GM19099 (cell line): ENCODE measurements around the gene IL34.

Experiments
- POLR2A ChIP-seq: IDR thresholded peaks from 3 replicates; pipeline ENCODE4 v1.6.1; 2011; ENCODE audit warnings: low read depth; ENCODE audit not compliant: insufficient read length; ENCODE audit errors: extremely low read depth

IL34 gene

DNA sequence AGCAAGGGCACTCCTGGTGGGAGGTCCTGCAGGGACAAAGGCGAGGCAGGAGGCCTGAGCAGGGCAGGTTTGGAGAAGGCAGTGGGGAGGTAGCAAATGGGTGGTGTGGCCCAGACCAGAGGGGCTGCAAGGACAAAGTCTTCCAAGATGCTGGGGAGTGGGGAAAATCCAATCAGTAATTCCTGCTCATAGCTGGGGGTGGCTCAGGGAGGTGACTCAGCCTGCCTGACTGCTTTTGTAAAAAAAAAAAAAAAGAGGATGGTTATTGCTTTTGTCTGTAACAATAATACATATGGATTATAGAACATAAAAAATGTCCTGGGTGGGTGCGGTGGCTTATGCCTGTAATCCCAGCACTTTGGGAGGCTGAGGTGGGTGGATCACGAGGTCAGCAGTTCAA, 5.2 kb downstream of the IL34 start:
- no peak for TF ChIP-seq POLR2A

DNA sequence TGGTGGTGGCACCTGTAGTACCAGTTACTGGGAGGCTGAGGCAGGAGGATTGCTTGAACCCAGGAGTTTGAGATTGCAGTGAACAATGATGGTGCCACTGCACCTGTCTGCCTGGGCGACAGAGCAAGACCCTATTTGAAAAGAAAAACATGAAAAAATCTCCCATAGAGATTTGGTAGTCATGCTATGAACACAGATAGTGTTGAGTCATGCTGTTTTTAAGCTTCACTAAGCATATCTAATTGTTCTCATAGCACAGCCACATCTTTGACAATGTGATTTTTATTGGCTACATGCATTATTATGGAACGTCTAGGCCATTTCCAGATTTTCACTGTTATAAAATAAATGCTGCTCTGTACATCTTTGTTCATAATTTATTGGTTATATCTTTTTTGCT, 6.0 kb downstream of the IL34 start:
- no peak for TF ChIP-seq POLR2A

DNA sequence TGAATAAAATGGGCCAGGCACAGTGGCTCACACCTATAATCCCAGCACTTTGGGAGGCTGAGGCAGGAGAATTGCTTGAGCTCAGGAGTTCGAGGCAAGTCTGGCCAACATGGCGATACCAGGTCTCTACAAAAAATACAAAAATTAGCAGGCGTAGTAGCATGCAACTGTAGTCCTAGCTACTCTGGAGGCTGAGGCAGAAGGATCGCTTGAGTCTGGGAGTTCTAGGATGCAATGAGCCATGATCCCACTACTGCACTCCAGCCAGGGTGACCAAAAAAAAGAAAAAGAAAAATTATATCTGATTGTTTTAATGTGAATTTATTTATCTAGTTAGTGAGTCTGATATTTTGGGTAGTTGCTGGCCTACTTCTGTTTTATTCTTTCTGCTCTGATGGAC, 7.0 kb downstream of the IL34 start:
- no peak for TF ChIP-seq POLR2A

DNA sequence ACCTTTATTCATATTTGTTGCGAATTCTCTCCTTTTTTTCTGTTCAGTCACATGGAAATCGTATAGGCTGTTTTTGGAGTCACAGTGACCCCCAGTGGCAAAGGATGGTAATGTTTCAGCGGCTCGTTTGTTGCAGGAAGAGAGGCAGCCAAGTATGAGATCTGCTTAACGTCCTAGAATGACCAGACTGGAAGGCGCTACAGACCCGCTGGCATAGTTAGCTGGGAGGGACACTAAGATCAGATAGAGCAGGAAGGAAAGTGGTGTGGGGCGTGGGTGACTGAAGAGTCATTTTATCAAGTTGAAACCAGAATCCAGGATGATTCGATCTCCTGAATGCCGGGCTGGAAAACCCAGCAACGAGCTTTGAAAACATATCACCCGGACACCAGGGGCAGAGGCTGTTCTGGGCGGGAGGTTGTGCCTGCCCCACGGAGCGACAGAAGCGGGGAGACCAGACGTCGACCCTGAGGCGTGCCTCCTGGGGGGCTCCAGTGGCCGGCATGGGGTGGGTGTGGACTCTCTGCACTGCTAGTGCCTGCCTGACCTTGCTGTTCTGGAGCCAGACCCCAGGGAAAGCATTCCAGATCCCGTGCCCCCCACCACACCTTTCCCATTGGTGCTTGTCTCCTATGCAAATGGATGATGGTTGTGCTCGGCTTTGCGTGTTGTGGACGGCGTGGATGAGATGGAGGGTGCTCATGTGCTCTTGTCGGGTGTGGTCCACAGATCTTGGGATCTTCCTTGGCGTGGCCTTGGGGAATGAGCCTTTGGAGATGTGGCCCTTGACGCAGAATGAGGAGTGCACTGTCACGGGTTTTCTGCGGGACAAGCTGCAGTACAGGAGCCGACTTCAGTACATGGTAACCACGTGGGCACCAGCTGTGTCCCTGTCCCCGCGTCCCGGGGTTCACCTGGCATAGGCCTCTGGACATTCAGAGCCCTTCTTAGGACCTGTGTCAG, 7.7 kb downstream of the IL34 start:
- TF ChIP-seq POLR2A, result no peak

DNA sequence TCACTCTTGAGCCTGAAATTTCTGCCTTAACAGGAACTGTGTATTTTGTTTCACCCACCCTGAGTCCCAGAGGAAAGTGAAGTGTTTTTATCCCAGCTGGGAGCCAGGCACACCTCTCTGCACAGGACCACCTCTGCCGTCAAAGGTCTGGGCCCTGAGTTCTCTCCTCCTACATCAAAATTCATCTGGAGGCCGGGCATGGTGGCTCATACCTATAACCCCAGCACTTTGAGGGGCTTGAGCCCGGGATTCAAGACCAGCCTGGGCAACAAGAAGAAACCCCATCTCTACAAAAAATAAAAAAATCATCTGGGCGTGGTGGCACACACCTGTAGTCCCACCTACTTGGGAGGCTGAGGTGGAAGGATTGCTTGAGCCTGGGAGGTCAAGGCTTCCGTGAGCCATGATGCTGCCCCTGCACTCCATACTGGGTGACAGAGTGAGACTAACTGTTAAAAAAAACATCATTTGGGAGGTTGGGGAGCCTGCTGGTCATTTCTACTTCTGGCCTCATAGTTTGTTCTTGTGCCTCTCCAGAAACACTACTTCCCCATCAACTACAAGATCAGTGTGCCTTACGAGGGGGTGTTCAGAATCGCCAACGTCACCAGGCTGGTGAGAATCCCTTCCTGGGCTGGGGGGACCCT, 9.8 kb downstream of the IL34 start:
- TF ChIP-seq POLR2A, result no peak

DNA sequence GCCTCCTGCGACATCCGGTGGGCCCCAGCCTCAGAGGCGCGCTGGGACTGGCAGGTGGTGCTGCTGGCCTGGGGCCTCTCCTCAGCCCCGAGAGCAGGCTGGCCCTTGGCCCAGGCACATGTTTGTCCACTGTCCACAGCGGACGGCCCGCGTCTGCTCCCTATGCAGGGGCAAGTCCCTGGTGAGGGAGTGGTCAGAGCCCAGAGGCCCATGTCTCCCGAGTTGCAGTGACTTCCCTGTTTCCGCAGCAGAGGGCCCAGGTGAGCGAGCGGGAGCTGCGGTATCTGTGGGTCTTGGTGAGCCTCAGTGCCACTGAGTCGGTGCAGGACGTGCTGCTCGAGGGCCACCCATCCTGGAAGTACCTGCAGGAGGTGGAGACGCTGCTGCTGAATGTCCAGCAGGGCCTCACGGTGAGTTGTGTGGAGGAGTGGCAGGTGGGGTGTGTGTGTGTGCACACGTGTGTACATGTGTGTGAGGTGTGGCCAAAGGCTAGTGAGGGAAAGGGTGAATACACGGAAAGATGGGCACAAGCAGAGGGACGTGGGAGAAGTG, 10.4 kb downstream of the IL34 start:
- no peak for TF ChIP-seq POLR2A

DNA sequence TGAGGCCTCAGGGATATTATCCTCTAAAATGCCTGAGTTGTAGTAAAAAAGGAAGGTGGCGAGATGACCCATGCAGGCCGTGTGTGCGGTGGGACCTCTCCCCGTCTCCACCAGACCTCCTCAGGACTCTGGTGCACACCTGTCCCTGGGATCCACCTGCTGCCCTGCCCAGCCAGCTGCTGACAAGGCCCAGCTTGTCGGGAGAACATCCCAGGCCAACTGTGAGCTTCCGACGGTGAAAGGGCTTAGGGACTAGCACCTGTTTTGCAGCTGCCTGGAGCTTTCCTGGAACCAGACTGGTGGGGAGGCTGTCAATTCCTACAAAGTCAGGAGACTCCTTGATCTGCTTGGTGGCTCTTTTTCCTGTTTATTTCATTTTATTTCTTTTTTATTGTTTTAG, 11.6 kb downstream of the IL34 start:
- TF ChIP-seq POLR2A, result no peak

DNA sequence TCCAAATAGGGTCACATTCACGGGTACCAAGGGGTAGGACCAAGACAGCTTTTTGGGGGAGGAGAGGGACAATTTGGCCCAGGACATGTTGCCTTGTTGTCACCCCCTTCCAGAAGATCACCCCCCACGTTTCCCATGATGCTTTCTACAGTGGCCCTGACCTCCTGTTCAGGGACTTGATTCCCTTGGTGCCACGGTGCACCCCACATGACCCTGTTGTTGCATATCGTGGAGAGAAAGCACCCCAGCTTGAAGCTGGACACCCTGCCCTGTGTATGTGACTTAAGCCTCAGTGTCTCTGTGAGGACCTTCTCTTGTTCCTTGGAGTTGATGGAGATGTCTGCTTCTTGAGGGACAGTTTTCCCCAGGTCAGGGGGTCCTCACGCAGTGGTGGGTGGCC, 12.6 kb downstream of the IL34 start:
- TF ChIP-seq POLR2A, result no peak

DNA sequence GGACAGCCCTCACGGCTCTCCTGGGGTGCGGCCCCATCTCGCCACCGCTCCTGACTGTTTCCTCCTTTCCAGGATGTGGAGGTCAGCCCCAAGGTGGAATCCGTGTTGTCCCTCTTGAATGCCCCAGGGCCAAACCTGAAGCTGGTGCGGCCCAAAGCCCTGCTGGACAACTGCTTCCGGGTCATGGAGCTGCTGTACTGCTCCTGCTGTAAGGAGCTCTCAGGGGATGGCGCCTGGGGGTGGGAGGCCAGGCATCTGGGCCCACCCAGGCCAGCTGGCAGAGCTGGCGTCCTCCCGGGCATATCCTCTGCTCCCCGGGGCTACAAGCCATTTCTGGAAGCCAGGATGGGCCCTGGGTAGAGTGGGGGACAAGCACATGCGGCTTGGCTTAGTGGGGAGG, 13.2 kb downstream of the IL34 start:
- no peak for TF ChIP-seq POLR2A

DNA sequence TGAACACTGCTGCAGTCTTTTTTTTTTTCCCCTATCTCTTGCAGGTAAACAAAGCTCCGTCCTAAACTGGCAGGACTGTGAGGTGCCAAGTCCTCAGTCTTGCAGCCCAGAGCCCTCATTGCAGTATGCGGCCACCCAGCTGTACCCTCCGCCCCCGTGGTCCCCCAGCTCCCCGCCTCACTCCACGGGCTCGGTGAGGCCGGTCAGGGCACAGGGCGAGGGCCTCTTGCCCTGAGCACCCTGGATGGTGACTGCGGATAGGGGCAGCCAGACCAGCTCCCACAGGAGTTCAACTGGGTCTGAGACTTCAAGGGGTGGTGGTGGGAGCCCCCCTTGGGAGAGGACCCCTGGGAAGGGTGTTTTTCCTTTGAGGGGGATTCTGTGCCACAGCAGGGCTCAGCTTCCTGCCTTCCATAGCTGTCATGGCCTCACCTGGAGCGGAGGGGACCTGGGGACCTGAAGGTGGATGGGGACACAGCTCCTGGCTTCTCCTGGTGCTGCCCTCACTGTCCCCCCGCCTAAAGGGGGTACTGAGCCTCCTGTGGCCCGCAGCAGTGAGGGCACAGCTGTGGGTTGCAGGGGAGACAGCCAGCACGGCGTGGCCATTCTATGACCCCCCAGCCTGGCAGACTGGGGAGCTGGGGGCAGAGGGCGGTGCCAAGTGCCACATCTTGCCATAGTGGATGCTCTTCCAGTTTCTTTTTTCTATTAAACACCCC, 13.8 kb downstream of the IL34 start:
- TF ChIP-seq POLR2A, result no peak

DNA sequence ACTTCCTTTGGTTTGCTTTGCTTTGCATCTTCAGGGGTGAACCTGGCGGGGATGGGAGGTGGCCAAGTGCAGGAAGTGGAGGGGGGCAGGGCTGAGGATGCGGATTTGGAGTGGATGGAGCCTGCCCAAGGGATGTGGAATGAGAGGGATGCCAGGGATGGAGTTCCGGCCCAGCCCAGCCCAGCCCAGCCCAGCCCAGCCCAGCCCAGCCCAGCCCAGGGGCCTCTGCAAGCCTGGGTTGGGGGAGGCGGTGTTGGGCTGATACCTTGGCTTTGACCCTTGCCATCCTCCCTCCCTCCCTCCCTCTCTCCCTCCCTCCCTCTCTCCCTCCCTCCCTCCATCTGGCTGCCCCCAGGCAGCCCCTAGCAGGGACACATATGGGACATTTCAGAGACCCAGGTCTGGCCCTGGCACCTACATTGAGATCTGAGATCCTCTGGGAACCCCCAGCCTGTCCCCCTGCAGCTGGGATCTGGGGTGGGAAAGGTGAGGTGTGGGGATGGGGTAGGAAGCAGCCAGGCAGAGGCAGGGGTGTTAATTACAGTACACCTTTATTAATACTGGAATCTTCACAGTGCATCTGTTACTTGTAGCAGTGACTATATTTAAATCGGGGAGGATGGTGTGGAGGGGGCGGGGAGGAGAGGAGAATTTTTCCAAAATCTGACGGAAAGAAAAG, 14.5 kb downstream of the IL34 start:
- no peak for TF ChIP-seq POLR2A

DNA sequence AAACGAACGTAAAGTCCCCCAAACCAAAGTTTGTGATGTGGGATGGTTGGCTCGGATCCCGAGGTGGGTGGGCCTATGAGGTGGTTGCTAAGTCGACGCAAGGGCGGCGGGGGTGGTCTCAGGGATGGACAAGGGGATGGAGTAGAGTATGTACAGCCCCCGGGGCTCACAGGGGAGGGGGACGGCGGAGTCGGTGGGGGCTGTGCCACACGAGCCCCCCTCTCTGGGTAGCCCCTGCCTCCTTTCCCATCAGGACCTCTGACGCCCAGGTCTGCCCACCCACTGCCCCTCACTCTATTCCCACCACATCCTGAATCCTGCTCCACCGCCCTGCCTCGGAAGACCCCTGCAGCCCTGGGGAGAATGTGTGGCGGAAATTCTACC, 15.2 kb downstream of the IL34 start:
- no peak for TF ChIP-seq POLR2A

DNA sequence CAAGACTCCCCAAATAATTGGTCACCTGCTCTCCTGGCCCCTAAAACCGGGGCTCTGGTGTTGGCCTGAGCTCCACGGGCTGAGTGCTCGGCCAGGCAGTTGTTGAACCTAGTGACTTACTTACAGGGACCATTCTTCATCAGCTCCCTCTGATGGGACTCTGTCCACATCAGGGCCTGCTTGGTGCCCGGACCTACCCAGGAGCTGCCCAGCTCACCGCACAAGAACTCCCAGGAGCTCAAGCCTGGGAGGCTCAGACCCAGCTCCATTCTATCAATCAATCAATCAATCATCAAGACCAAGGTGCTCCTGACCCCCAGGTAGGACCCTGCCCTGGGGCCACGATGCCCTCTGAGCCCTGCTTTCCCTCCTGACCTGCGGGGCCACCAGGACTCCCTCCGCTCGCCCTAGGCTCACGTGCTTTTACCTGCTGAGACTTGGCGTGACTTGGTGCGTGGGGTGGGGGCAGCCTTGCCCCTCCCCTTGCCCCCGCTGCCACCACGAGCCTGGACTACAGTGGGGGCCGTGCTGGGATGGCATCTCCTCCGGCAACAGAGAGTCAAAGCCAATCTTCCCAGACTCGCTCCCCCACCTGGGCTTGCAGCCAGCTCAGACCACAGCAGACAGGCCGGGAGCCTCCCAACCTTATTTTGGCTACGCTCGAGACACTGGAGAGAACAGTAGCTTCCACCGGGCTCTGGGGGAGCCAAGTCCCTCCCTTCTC, 15.7 kb downstream of the IL34 start:
- TF ChIP-seq POLR2A, result no peak

DNA sequence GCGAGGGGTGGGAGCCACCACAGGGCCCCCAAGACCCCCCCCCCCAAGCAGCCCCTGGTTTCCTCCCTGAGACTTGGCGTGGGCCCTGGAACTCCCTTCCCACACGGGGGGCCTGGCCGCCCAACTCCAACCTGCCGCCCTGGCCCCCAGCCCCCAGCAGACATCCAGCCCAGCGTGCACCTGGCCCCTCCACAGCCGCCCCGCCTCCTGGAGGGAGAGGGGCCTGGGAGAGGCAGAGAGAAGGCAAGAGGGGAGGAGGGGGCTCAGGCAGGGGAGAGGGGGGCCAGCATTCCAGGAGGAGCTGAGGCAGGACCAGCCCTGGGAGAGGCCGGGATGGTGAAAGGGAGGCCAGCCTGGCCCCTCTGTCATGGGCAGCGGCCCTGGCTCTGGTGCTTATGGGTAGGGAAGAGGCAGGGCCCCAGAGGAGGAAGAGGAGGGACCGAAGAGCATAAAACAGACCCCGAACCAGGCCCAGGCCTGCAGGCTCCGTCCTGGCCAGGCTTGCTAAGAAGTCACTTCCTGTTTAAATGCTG, 16.7 kb downstream of the IL34 start:
- no peak for TF ChIP-seq POLR2A
